OCI-LY1 (cell line): ENCODE data around the gene VPS45.

Experiments used
- H2AFZ ChIP-seq: fragments of 200-600 bp; sonication (generic), shearing (Covaris generic); 2 replicates; pipeline ENCODE4 v1.6.0; 2014; ENCODE audit warnings: antibody characterized with exemption, mild to moderate bottlenecking, low read length
- H3F3A ChIP-seq: fragments of 200-600 bp; sonication (generic), shearing (Covaris generic); 2 replicates; pipeline ENCODE4 v1.6.0; 2014; ENCODE audit warnings: mild to moderate bottlenecking, antibody characterized with exemption, low read length, moderate library complexity; ENCODE audit not compliant: insufficient read depth
- H3K27ac ChIP-seq: fragments of 200-600 bp; sonication (generic); 2 replicates; pipeline ENCODE4 v1.5.1; 2014; ENCODE audit warnings: low read length, mixed run types, mild to moderate bottlenecking, low read depth; ENCODE audit not compliant: poor library complexity, severe bottlenecking
- H3K27me3 ChIP-seq: fragments of 200-600 bp; sonication (generic); 2 replicates; pipeline ENCODE4 v1.6.0; 2014; ENCODE audit warnings: antibody characterized with exemption, mild to moderate bottlenecking, low read length, moderate library complexity; ENCODE audit not compliant: insufficient read depth
- H3K36me3 ChIP-seq: fragments of 200-600 bp; sonication (generic); 2 replicates; pipeline ENCODE4 v1.6.1; 2014; ENCODE audit warnings: mild to moderate bottlenecking, antibody characterized with exemption, low read length, moderate library complexity, mixed read lengths; ENCODE audit not compliant: insufficient read depth
- H3K4me1 ChIP-seq: fragments of 200-600 bp; sonication (generic); 2 replicates; pipeline ENCODE4 v1.5.1; 2014; ENCODE audit warnings: mild to moderate bottlenecking, low read length, moderate library complexity; ENCODE audit not compliant: insufficient read depth, severe bottlenecking
- H3K4me2 ChIP-seq: fragments of 200-600 bp; sonication (generic), shearing (Covaris generic); 2 replicates; pipeline ENCODE4 v1.6.1; 2014; ENCODE audit warnings: low read length
- H3K4me3 ChIP-seq: fragments of 200-600 bp; sonication (generic); 2 replicates; pipeline ENCODE4 v1.5.1; 2014; ENCODE audit warnings: low read length, low read depth, mild to moderate bottlenecking, mixed read lengths; ENCODE audit not compliant: poor library complexity, severe bottlenecking
- H3K79me2 ChIP-seq: fragments of 200-600 bp; shearing (Covaris generic); 2 replicates; pipeline ENCODE4 v1.6.1; 2016; ENCODE audit warnings: mixed run types, low read length, mixed read lengths; ENCODE audit not compliant: insufficient read depth
- H3K9ac ChIP-seq: fragments of 200-600 bp; sonication (generic), shearing (Covaris generic); 2 replicates; pipeline ENCODE4 v1.6.1; 2014; ENCODE audit warnings: mild to moderate bottlenecking, low read length, mixed read lengths
- H3K9me2 ChIP-seq: fragments of 200-600 bp; sonication (generic), shearing (Covaris generic); 2 replicates; pipeline ENCODE4 v1.6.1; 2014; ENCODE audit warnings: low read depth, mild to moderate bottlenecking, low read length, mixed read lengths
- H3K9me3 ChIP-seq: fragments of 200-600 bp; shearing (Covaris generic); 2 replicates; pipeline ENCODE4 v1.6.1; 2014; ENCODE audit warnings: low read length, mixed read lengths
- H4K20me1 ChIP-seq: fragments of 200-600 bp; sonication (generic), shearing (Covaris generic); 2 replicates; pipeline ENCODE4 v1.6.0; 2016; ENCODE audit warnings: mild to moderate bottlenecking, low read length; ENCODE audit not compliant: insufficient read depth
- CTCF ChIP-seq: fragments of 200-600 bp; sonication (generic), shearing (Covaris generic); IDR thresholded peaks from 2 replicates; pipeline ENCODE4 v1.5.1; 2017; ENCODE audit warnings: mild to moderate bottlenecking, antibody characterized with exemption, low read length, moderate library complexity, mixed read lengths
- EZH2 ChIP-seq: fragments of 200-600 bp; sonication (generic), shearing (Covaris generic); IDR thresholded peaks from 2 replicates; pipeline ENCODE4 v1.8.0; 2017; ENCODE audit warnings: borderline replicate concordance, mixed run types, mild to moderate bottlenecking, antibody characterized with exemption, low read length, moderate library complexity, mixed read lengths

The VPS45 gene

GRCh38 chr1:150028322-150028721 lies 39.3 kb upstream of the VPS45 start:
- Histone ChIP-seq H3K79me2 (no peaks in the 10 kb centered on the region), H3F3A (no peaks in the 10 kb centered on the region)
- TF ChIP-seq CTCF: no peak
- TF ChIP-seq EZH2: no peak

GRCh38 chr1:150034336-150034735 lies 33.2 kb upstream of the VPS45 start:
- Histone ChIP-seq H3K79me2 (no peaks in the 10 kb centered on the region), H3K9ac (no peak overlapping the region), H3F3A (no peaks in the 10 kb centered on the region), H2AFZ (no peak overlapping the region), H3K27ac (no peak overlapping the region), H3K9me2 (no peaks in the 10 kb centered on the region), H3K4me3 (no peak overlapping the region), H3K36me3 (no peaks in the 10 kb centered on the region), H3K4me2 (no peak overlapping the region), H3K4me1 (no peaks in the 10 kb centered on the region), H3K9me3 (no peaks in the 10 kb centered on the region), H3K27me3 (0 out of 2 replicates have a peak, but pooled peaks cover 3% of the 10 kb centered on the region), H4K20me1 (no peaks in the 10 kb centered on the region)
- TF ChIP-seq CTCF (no peak), EZH2 (no peak)

More at GRCh38 chr1:150028322-150028721, 39.3 kb upstream of the VPS45 start:
- H3K9me3 ChIP-seq: no peaks in the 10 kb centered on the region
- H3K9ac ChIP-seq: no peak overlapping the region
- H3K4me2 ChIP-seq: no peak overlapping the region
- no peak overlapping the region for H3K27ac ChIP-seq
- H3K4me3 ChIP-seq: no peak overlapping the region
- no peaks in the 10 kb centered on the region for H3K4me1 ChIP-seq
- H3K36me3 ChIP-seq: no peaks in the 10 kb centered on the region
- H3K27me3 ChIP-seq: 0 out of 2 replicates have a peak, but pooled peaks cover 3% of the 10 kb centered on the region
- H3K9me2 ChIP-seq: no peaks in the 10 kb centered on the region
- H2AFZ ChIP-seq: no peak overlapping the region
- H4K20me1 ChIP-seq: no peaks in the 10 kb centered on the region

- no peaks in the 10 kb centered on the region for H3F3A ChIP-seq
- H3K4me3 ChIP-seq: no peak overlapping the region
- TF ChIP-seq EZH2 (no peak), CTCF (no peak)
- H3K4me1 ChIP-seq: no peaks in the 10 kb centered on the region
- H2AFZ ChIP-seq: no peak overlapping the region
- H3K27ac ChIP-seq: no peak overlapping the region
- no peak overlapping the region for H3K4me2 ChIP-seq
- no peak overlapping the region for H3K9ac ChIP-seq
- no peaks in the 10 kb centered on the region for H3K9me2 ChIP-seq
- no peaks in the 10 kb centered on the region for H3K9me3 ChIP-seq
- no peaks in the 10 kb centered on the region for H3K79me2 ChIP-seq
- no peaks in the 10 kb centered on the region for H3K27me3 ChIP-seq
- no peaks in the 10 kb centered on the region for H3K36me3 ChIP-seq
- H4K20me1 ChIP-seq: no peaks in the 10 kb centered on the region
Measured at GRCh38 chr1:150049926-150050325, 17.6 kb upstream of the VPS45 start.
